ENCODE data around the gene CFAP20DC.

DNA sequence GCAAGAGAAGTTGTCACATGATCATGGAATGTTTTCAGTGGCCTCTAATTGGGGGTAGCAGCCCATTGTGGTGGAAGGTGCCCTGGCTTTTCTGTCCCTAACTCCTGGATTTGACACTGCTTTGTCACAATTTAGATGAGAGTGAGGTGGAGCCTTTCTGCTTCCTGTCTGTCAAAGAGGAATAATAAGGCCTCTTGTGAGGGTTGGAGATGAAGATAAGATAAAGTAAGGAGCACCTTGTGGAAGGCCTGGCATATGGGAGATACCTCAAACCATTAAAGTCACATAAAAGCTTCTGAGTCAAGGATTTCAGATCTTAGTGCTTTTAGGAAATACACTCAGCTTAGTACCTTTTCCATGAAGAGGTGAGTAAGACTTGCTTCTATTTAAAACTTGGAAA is 210.6 kb downstream of the CFAP20DC start:
- TF ChIP-seq CTCF (IDR thresholded peaks at IDR 0.05; ENCODE audit: low read depth, low read length) (no peak), POLR2A (IDR thresholded peaks at IDR 0.05; ENCODE audit: extremely low read depth, insufficient read length) (no peak)
- TF ChIP-seq, protein P1, sequence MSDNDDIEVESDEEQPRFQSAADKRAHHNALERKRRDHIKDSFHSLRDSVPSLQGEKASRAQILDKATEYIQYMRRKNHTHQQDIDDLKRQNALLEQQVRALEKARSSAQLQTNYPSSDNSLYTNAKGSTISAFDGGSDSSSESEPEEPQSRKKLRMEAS (IDR thresholded peaks at IDR 0.05; ENCODE audit: low read depth, low read length) = no peak
